ENCODE measurements around the gene MED13L.

Gene MED13L

GRCh38 chr12:115960868-115961802 lies 316.4 kb downstream of the MED13L start:
- DNase-seq = peak in 1 of 2 experiments; percentile 13

- no peak for DNase-seq
These were observed 319.7 kb downstream of the MED13L start for GRCh38 chr12:115957686-115958290.

- no peak for DNase-seq
These were observed 320.8 kb downstream of the MED13L start for GRCh38 chr12:115956659-115957058.

DNA sequence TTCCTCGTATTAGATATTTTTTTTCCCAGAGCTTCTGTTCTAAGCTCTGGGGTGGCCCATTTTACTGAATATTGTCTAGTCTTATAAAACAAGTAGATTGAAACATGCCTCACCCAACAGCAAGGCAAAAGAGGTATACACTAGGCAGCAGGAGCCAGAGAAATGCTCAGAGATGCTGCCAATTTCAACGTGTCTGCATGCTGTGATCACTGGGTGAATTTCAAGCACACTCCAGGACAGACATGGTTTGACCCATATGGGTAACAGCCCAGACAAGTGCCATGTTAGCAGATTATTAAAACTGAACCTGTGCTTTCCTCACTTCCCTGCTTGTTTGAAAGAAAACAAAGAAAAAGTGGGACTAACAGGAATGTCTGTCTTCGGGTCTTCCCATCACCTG lies 321.3 kb downstream of the MED13L start:
- no peak for DNase-seq

GRCh38 chr12:115953450-115953849 lies 324.0 kb downstream of the MED13L start:
- no peak for DNase-seq

DNA sequence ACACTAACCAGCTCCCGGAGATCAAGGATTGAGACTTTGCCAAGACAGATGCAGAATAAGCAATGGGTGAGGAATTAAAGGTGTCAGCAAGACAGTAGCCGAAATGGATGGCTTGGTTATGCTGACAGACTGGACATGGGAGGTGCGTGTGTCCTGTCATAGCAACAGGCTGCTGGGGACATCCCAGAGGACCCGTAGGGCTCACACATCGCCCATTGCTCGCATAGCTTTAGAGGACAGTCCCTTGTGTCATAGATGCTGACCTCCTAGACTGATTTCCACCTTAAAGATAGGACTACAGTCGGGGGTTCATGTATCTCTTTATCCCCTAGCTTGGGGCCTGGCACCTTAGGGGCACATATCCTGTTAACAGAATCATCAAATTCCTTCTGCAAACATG lies 324.5 kb downstream of the MED13L start:
- DNase-seq = no peak

DNA sequence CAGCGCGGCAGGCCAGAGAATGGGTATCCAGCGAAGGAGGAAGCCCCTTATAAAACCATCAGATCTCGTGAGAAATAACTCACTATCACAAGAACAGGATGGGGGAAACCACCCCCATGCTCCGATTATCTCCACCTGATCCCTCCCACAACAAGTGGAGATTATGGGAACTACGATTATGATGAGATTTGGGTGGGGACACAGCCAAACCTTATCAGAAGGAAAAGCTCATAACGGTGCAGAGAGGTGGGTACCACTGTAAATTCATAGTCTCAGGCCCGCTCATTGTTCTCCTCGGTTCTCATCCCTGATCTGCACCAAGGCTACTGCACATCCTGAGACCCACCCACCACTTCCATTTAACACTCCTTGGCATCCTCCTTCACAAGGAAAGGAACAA lies 326.5 kb downstream of the MED13L start:
- no peak for DNase-seq

- DNase-seq = no peak
These were observed 327.8 kb downstream of the MED13L start for GRCh38 chr12:115949675-115950074.

DNA sequence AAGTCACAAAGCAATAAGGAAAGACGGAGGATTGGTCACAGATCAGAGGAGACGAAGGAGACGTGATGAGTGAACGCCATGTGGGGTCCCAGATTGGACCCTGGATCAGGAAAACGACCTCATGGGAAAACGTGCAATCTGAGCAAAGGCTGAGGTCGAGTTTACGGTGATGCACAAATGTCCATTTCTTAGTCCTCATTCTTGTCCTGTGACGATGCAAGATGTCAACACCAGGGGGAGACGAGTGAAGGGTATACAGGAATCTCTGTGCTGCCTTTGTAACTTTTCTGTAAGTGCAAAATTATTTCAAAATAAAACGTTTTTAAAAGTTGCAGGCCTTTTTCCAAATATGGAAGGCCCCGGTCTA lies 329.8 kb downstream of the MED13L start:
- DNase-seq = no peak

- DNase-seq = no peak
These were observed 330.4 kb downstream of the MED13L start for GRCh38 chr12:115946867-115947695.

DNA sequence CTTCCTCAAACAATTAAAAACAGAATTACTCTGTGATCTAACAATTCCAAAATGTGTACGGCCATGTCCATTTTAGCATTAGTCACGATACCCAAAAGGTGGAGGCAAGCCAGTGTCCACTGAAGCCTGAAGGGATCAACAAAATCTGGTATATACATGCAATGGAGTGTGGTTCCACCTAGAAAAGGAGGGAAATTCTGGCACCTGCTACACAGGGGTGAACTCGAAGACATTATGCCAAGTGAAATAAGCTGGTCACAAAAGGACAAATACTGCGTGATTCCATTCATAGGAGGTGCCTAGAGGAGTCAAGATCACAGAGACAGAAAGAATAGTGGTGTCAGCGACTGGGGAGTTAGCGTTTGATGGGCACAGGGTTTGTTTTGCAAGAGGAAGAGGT lies 331.4 kb downstream of the MED13L start:
- DNase-seq = no peak

GRCh38 chr12:115945491-115945885 lies 332.0 kb downstream of the MED13L start:
- no peak for DNase-seq

GRCh38 chr12:115944837-115945490 lies 332.5 kb downstream of the MED13L start:
- DNase-seq = no peak

DNA sequence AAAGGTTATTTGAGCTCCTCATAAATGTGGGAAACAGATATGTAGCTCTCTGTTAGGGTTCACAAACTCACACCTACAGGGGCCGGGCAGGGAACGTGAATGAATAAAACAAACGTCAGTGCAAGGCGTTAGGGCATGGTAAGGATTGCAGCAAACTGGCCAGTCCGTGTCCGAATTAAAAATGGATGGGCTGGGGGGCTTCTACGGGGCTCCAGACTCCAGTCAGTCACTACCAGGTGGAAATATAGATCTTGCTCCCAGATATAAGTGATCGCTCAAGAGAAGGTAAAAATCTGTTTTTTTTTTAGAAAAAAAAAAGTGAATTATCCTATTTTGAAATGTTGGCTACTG lies 333.1 kb downstream of the MED13L start:
- DNase-seq = no peak

- no peak for DNase-seq
These were observed 333.7 kb downstream of the MED13L start for GRCh38 chr12:115943630-115944391.

DNA sequence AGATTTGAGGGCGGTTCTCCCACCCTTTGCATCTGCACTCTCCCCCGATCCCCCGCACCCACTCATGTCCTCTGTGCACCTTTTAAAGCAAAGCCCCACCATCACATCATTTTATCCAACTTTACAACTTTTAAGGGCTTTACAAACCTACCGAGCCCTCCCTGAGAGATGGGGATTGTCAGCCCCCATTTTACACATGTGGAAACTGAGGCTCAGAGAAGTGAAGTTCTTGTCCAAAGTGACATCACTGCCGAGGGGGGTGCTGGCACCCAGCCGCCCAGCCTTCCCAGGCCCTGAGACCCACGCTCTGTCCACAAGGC lies 334.2 kb downstream of the MED13L start:
- DNase-seq = no peak

- DNase-seq = no peak
These were observed 335.1 kb downstream of the MED13L start for GRCh38 chr12:115942346-115942745.

- DNase-seq = no peak
These were observed 336.1 kb downstream of the MED13L start for GRCh38 chr12:115941362-115941761.

DNA sequence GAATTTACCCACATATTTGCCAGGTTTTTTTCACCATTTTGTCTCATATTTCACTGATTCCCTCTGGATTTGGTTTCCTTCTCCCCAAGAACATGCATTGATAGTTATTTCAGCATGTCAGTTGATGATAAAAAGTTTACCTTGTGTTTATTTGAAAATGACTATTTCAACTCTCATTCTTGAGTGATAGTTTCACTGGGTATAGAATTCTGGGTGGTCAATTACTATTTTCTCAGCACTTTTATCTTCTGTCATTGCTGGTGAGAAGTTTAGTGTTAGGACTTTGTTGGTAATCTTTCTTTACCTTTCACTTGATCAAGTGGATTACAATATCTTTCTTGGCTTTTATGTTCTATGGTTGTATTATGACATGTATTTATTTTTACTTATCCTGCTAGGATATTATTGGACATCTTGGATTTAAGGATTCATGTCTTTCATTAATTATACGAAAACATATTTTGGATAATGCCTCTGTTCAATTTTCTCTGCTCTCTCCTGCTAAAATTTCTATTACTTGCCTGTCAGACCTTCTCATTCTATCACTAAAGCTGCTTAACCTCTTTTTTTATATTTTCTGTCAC lies 338.6 kb downstream of the MED13L start:
- DNase-seq = no peak

DNA sequence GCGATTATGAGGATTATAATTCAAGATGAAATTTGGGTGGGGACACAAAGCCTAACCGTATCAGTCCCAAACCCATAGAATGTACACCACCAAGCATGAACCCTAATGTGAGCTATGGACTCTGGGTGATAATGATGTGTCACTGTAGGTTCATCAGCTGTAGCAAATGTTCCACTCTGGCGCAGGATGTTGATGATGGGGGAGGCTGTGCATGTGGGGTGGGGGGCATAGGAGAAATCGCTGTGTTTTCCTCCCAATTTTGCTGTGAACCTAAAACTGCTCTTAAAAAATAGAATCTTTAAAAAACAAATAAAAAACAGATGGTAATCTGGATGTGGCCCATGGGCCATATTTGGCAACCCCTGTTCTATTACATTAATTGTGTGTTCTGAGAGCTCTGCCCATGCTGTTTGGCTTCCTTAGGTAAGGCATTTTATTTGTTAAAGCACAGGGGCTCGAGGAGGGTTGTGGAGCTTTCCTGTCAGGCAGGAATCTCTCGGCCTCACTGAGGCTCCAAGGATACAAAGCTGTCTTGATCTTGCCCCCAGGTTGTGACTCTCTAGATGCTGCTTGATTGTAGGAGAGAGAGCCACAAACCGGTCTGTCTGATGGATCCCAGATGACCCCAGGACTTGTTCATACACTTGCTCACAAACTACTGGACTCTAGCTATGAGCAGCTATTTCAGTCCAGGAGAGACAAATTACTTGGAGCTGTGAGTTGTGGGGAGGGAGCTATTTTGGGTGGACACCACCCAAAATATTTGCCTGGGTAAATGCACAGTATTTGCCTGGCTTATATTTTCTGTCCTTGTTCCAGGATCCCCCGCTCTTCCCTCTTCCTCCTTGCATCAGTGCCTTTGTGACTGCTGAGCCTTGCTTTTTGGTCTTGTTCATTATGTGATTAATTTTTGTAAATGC lies 340.2 kb downstream of the MED13L start:
- DNase-seq = no peak

DNA sequence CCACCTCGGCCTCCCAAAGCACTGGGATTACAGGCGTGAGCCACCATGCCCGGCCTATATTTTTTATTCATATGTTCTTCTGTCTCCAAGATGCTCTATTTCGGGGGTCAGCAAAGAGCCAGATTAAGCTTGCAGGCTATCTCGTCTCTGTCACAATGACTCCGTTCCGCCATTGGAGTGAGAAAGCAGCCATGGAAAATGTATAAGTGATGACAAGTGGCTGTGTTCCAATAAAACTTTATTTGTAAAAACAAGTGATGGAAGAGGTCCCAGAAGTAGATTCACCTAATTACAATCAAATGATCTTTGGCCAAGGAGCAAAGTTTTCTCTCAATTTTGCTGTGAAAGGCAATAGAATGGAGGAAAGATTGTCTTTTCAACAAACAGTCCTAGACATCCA lies 342.6 kb downstream of the MED13L start:
- DNase-seq = no peak
